IMR-90 (cell line): ENCODE results near the gene KCNJ6. TPM values are rescaled to one million over a fixed set of nuclear protein-coding genes. Genes with fewer than 3 reads are reported as not detected.

ENCODE experiments used
- ATAC-seq: fragments of 200-7000 bp; cut with Tn5 transposase; 2 replicates; pipeline ENCODE4 v1.9.1; 2020; ENCODE audit warnings: low read depth, mild to moderate bottlenecking, moderate library complexity
- BruUV-seq: library from RNA; stranded (reverse); fragments of 400-500 nt; replicated peaks from 2 replicates; lab custom pipeline; 2021; lab: Mats Ljungman, UMichigan
- CTCF ChIA-PET: fragments of 300-600 bp; formaldehyde crosslinking; extraction: SDS; loops from one replicate; lab custom pipeline; 2021; ENCODE audit warnings: antibody characterized with exemption; lab: Yijun Ruan, JAX
- POLR2A ChIA-PET: fragments of 300-600 bp; sonication (Branson Sonifier 250); formaldehyde crosslinking; loops from one replicate; lab custom pipeline; 2022; ENCODE audit warnings: antibody characterized with exemption; ENCODE audit not compliant: unreplicated experiment; lab: Charles Lee
- DNase-seq: peaks from one replicate; pipeline ENCODE4 v3.0.0; 2013
- H2AFZ ChIP-seq: replicated peaks from 2 replicates; pipeline ENCODE3; 2013; ENCODE audit warnings: low read length, mild to moderate bottlenecking; ENCODE audit not compliant: poor library complexity
- H2AK5ac ChIP-seq: 2 replicates; pipeline ENCODE4 v1.6.1; 2013; ENCODE audit warnings: low read depth, low read length, inconsistent platforms
- H2AK9ac ChIP-seq: replicated peaks from 2 replicates; pipeline ENCODE3; 2013; ENCODE audit warnings: mild to moderate bottlenecking, low read depth, low read length, moderate library complexity; ENCODE audit not compliant: poor library complexity
- H2BK120ac ChIP-seq: 2 replicates; pipeline ENCODE4 v1.6.1; 2013; ENCODE audit warnings: low read depth, low read length, inconsistent platforms
- H2BK15ac ChIP-seq: 3 replicates; pipeline ENCODE4 v1.6.1; 2013; ENCODE audit warnings: low read depth, low read length, inconsistent platforms
- H2BK20ac ChIP-seq: 2 replicates; pipeline ENCODE4 v1.6.1; 2013; ENCODE audit warnings: low read depth, mild to moderate bottlenecking, inconsistent platforms, low read length, moderate library complexity
- H2BK5ac ChIP-seq: 2 replicates; pipeline ENCODE4 v1.6.1; 2013; ENCODE audit warnings: mild to moderate bottlenecking, low read depth, low read length, inconsistent platforms; ENCODE audit not compliant: poor library complexity, severe bottlenecking
- H3K14ac ChIP-seq: replicated peaks from 2 replicates; pipeline ENCODE4 v1.6.1; 2013; ENCODE audit warnings: low read depth, low read length, inconsistent platforms
- H3K18ac ChIP-seq: 2 replicates; pipeline ENCODE4 v1.6.1; 2013; ENCODE audit warnings: low read depth, low read length, control low read depth
- H3K23ac ChIP-seq: 2 replicates; pipeline ENCODE4 v1.6.1; 2013; ENCODE audit warnings: low read depth, low read length, inconsistent platforms
- H3K27ac ChIP-seq: 2 replicates; pipeline ENCODE4 v1.5.1; 2013; ENCODE audit warnings: mild to moderate bottlenecking, control low read depth, low read length; ENCODE audit not compliant: insufficient read depth
- H3K27me3 ChIP-seq: 2 replicates; pipeline ENCODE4 v1.6.1; 2013; ENCODE audit warnings: low read length; ENCODE audit not compliant: control insufficient read depth, insufficient read depth
- H3K36me3 ChIP-seq: 2 replicates; pipeline ENCODE4 v1.6.1; 2013; ENCODE audit warnings: low read length, mixed read lengths; ENCODE audit not compliant: control insufficient read depth, insufficient read depth
- H3K4ac ChIP-seq: 2 replicates; pipeline ENCODE4 v1.6.1; 2013; ENCODE audit warnings: low read depth, low read length, inconsistent platforms
- H3K4me1 ChIP-seq: 2 replicates; pipeline ENCODE4 v1.6.1; 2013; ENCODE audit warnings: low read length, mixed read lengths; ENCODE audit not compliant: control insufficient read depth, insufficient read depth
- H3K4me2 ChIP-seq: 2 replicates; pipeline ENCODE4 v1.6.1; 2013; ENCODE audit warnings: low read depth, mild to moderate bottlenecking, control low read depth, low read length, moderate library complexity
- H3K4me3 ChIP-seq: 2 replicates; pipeline ENCODE4 v1.5.1; 2013; ENCODE audit warnings: low read depth, mild to moderate bottlenecking, control low read depth, low read length, moderate library complexity; ENCODE audit not compliant: insufficient read depth
- H3K56ac ChIP-seq: 2 replicates; pipeline ENCODE4 v1.6.1; 2013; ENCODE audit warnings: low read length, inconsistent platforms; ENCODE audit not compliant: insufficient read depth; ENCODE audit errors: extremely low read depth
- H3K79me1 ChIP-seq, 2 experiments: 2 replicates each; pipeline ENCODE4 v1.6.1; 2013; ENCODE audit warnings: low read length in 2 of 2, inconsistent platforms in 1 of 2, low read depth in 1 of 2
- H3K9ac ChIP-seq: 2 replicates; pipeline ENCODE4 v1.6.1; 2013; ENCODE audit warnings: low read depth, low read length, control low read depth
- H3K9me1 ChIP-seq: 2 replicates; pipeline ENCODE4 v1.6.1; 2013; ENCODE audit warnings: low read length, inconsistent platforms; ENCODE audit not compliant: insufficient read depth
- H3K9me3 ChIP-seq: 2 replicates; pipeline ENCODE4 v1.6.1; 2013; ENCODE audit warnings: low read length; ENCODE audit not compliant: control insufficient read depth, insufficient read depth
- H4K20me1 ChIP-seq: 2 replicates; pipeline ENCODE4 v1.6.1; 2013; ENCODE audit warnings: low read length, inconsistent platforms; ENCODE audit not compliant: insufficient read depth
- H4K5ac ChIP-seq: 2 replicates; pipeline ENCODE4 v1.6.1; 2013; ENCODE audit warnings: mild to moderate bottlenecking, low read depth, low read length, control low read depth
- H4K8ac ChIP-seq, 2 experiments: 2 replicates each; pipeline ENCODE4 v1.6.1; 2013; ENCODE audit warnings: low read depth in 2 of 2, low read length in 2 of 2, control low read depth in 1 of 2, inconsistent platforms in 1 of 2
- H4K91ac ChIP-seq: 2 replicates; pipeline ENCODE4 v1.6.1; 2013; ENCODE audit warnings: low read depth, low read length, inconsistent platforms; ENCODE audit not compliant: insufficient read depth
- POLR2A ChIP-seq: IDR thresholded peaks from 2 replicates; pipeline ENCODE4 v1.6.1; 2012; ENCODE audit warnings: mild to moderate bottlenecking, low read depth, low read length
- RFX5 ChIP-seq: IDR thresholded peaks from 2 replicates; pipeline ENCODE4 v1.8.0; 2012; ENCODE audit warnings: low read depth, mild to moderate bottlenecking, low read length, moderate library complexity
- WGBS, 2 experiments: methylation state at CpG; one replicate each; pipeline versions ENCODE4 v1.1.5 to v1.1.7; 2013; ENCODE audit warnings: missing lambda C conversion rate in 2 of 2; ENCODE audit not compliant: insufficient read length in 1 of 2; ENCODE audit errors: extremely low coverage in 2 of 2; 5-methylcytosine and 5-hydroxymethylcytosine counted together
- dilution Hi-C: fragments of 300-500 bp; cut with HindIII; formaldehyde crosslinking; loops from one replicate; pipeline ENCODE4 v1.14.3; 2018; ENCODE audit warnings: low sequenced_read_pairs; ENCODE audit not compliant: unreplicated experiment
- in situ Hi-C: fragments of 300-500 bp; cut with MboI; formaldehyde crosslinking; loops from 3 replicates; pipeline ENCODE4 v1.14.3; 2019; ENCODE audit warnings: low sequenced_read_pairs, inconsistent platforms, mixed read lengths
- intact Hi-C: fragments of 100-400 bp; cut with micrococcal nuclease; formaldehyde crosslinking; loops from 2 replicates; pipeline ENCODE4 v1.10.0; 2022
- polyA plus RNA-seq, 3 experiments: library from polyadenylated mRNA; depleted of rRNA; stranded (reverse); fragments of >200 nt; gene quantifications; 2 replicates each; pipeline ENCODE4 v1.2.3, GENCODE V29; 2012; ENCODE audit warnings: low replicate concordance in 1 of 3
- total RNA-seq: library from RNA; depleted of rRNA; stranded (reverse); fragments of >200 nt; gene quantifications from 2 replicates; pipeline ENCODE4 v1.2.3, GENCODE V29; 2012

KCNJ6 gene
- total and polyA plus RNA-seq, 2 of the 4 experiments (the other 2 are of a cell fraction) = under 0.01 to 0.02 TPM

DNA sequence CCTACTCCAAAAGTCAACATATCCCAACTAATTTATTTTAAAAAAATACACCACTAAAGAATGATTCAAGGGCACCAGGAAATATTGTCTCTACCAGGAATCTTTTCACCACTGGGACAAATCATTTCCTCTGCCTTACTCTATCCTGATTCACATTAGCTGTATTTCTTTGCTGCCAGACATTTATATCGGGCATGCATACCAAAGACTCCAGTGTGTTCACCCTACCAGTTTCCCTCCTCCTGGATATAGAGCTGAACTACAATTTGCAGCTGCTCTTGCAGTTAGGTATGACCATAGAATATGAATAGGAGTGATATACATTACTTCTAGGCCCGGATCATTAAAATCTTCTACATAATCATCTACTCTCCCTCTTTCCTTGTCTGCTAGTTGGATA lies 7.6 kb downstream of the KCNJ6 start:
- Histone ChIP-seq H3K9me1 (no peaks in the 10 kb centered on the region), H3K4me1 (no peaks in the 10 kb centered on the region), H4K8ac (no peak overlapping the region), H2AK5ac (no peak overlapping the region), H3K79me1 (no peaks in the 10 kb centered on the region), H2BK15ac (no peak overlapping the region), H3K4ac (no peak overlapping the region), H4K20me1 (no peaks in the 10 kb centered on the region), H2AFZ (no peak overlapping the region), H3K18ac (no peak overlapping the region), H3K4me2 (no peak overlapping the region), H2BK5ac (no peak overlapping the region), H3K23ac (no peak overlapping the region), H4K91ac (no peak overlapping the region), H3K56ac (no peak overlapping the region), H3K9ac (no peak overlapping the region), H3K27me3 (peaks cover 22% of the 10 kb centered on the region), H2BK120ac (no peak overlapping the region), H2BK20ac (no peak overlapping the region), H3K9me3 (no peaks in the 10 kb centered on the region), H3K27ac (no peak overlapping the region), H4K5ac (no peak overlapping the region), H2AK9ac (no peak overlapping the region), H3K14ac (no peak overlapping the region), H3K36me3 (no peaks in the 10 kb centered on the region), H3K4me3 (no peak overlapping the region)
- no peak for ATAC-seq
- no peak for DNase-seq
- TF ChIP-seq POLR2A (no peak), RFX5 (no peak)
- intact Hi-C loops = no loop called here
- no TSS peak for BruUV-seq
- in situ Hi-C loops = no loop called here
- ChIA-PET POLR2A (no interaction called here), CTCF (interaction anchor here (1.0 kb wide), 1 partner anchor 162 kb away, joined by 3 read pairs; no protein-coding TSS in a partner anchor)
- no CpG with 5 or more reads among the region's 2 CpGs for WGBS, 2 experiments
- dilution Hi-C loops = no loop called here
